GM12873 (cell line): Measurements from ENCODE around the gene SLC7A10.

Source experiments
- TF ChIP-seq, protein P1 (sequence below): IDR thresholded peaks from 2 replicates; pipeline ENCODE4 v1.5.1; 2012; ENCODE audit warnings: low read depth, mild to moderate bottlenecking, moderate library complexity, low read length, control low read depth; ENCODE audit not compliant: insufficient read depth; ENCODE audit errors: missing control alignments

SLC7A10 gene

DNA sequence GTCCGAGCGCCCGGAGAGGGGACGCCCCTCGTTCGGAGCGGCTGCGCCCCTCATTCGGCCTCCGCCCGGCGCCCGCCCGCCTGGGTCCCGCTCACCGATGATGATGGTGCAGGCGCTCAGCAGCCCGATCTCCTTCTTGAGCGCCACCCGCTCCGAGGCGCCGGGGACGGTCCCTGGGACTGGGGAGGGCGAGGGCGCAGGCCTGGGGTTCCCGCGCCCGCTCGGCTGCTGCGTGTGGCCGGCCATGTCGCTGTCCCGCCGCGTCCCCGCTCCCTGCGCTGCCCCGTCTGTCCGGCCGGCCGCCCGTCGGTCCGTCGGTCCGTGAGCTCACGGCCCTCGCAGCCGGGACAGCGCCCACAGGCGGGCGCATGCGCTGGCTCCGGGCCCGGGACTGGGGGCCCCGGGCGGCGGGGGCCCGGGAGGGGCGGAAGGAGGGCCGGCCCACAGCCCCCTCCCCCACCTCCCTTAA, at the start of gene SLC7A10:
SLC7A10 (minus strand) TSS at position 393 of the 469 bp plus-strand sequence; CDS start at position 246, 147 bp downstream.
- TF ChIP-seq, protein P1, sequence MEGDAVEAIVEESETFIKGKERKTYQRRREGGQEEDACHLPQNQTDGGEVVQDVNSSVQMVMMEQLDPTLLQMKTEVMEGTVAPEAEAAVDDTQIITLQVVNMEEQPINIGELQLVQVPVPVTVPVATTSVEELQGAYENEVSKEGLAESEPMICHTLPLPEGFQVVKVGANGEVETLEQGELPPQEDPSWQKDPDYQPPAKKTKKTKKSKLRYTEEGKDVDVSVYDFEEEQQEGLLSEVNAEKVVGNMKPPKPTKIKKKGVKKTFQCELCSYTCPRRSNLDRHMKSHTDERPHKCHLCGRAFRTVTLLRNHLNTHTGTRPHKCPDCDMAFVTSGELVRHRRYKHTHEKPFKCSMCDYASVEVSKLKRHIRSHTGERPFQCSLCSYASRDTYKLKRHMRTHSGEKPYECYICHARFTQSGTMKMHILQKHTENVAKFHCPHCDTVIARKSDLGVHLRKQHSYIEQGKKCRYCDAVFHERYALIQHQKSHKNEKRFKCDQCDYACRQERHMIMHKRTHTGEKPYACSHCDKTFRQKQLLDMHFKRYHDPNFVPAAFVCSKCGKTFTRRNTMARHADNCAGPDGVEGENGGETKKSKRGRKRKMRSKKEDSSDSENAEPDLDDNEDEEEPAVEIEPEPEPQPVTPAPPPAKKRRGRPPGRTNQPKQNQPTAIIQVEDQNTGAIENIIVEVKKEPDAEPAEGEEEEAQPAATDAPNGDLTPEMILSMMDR: no peak

DNA sequence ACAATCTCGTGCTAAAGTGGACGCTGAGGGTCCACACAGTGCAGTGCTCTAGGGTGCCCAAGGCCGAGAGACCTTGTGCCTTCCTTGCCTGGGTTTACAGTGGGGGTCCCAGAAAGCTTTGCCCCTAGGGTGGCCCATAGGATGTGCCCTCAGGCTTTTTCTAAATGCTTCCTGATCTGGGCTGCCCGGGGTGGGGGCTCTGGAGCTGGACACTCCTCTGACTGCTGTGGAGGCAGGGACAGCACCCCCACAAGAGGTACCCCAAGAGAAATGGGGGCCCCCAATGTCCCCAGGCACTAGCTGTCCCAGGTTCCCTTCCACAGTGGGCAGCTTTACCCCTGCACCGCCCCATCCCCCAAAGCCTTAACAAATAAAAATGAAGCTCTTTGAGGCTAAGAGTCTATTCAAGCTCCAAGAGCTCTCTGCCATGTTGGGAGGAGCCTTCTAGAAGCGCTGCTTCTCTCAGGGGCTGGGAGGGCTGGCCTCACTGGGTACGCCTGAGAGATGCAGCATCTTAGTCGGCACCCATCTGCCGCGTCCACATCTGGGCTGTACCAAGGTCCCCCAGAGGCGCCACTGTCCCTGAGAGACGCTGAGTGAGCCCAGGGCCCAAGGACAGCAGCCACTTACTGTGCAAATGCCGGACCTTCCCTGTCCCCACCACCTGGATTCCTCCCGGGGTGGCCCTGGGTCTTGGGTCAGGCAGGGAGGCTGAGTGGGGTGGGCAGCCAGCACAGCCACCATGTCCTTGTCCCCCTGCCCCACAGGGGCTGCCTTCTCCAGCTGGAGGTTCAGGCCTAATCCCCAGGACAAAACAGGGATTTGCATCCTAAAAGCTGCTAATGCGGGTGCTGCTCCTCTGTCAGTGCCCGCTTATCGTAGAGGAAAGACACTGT, 49.3 kb upstream of the SLC7A10 start:
- TF ChIP-seq, protein P1: no peak

DNA sequence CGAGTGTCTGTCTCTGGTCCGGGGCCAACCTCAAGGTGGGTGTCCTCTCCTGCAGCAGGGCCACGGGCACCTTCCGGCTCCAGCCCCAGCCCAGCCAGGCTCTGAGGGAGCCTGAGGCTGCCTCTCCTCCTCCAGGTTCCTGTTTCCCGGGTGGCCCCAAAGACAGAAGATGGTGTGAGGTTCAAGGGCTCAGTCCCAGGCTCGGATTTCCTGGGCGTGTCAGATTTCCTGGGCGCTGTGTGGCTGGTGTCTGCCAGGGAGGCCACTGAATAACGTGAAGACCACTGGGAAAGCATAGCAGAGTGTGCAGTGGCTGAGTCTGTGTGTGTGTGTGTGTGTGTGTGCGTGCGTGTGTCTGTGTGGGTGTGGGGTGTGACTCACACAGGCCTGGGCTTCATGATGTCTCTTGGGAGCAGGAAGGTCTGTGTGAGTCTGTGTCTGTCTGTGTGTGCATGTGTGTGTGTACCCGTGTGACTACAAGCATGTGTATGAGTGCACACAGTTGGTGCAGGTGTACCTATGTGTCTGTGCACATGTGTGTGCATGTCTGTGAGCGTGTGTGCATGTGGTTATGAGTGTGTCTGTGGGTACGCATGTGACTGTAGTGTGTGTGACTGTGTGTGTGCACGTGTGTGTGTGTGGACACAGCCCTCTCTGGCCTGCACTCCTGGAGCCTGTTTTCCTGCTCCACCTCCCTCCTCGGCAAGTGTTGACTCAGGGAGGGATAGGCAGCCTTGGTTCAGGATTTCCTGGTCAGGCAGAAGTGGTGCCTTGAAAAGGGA, 48.4 kb upstream of the SLC7A10 start:
- TF ChIP-seq, protein P1: no peak

DNA sequence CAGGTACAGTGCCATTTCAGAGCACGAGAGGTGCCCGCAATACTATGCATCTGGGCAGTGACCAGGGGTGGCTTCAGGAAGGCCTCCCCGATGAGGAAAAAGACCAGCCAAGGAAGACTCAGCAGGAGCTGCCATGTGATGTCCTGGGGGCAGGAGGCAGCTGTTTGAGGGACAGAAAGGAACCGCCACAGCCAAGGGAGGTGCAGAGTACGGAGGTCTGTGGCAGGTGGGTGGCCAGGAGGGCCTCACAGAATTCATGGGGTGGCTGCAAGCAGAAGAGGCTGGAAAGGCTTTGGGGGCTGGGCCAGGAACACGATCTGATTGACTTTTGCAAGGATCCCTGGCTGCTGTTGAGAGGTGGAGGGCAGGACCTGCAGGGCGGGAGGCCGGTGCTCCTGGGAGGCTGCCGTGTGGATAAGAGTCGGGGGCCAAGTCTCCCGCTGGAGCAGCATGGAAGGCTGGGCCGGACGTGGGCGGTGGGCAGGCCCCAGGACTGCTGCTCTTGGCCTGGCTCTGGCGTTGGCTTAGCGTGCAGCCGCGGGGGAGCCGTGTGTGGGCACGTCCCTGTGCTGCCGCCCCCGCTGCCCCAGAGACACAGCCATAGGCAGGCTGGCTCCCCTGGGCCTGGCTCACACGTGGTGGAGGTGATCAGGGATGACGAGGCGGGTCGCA, 47.6 kb upstream of the SLC7A10 start:
- TF ChIP-seq, protein P1: no peak

DNA sequence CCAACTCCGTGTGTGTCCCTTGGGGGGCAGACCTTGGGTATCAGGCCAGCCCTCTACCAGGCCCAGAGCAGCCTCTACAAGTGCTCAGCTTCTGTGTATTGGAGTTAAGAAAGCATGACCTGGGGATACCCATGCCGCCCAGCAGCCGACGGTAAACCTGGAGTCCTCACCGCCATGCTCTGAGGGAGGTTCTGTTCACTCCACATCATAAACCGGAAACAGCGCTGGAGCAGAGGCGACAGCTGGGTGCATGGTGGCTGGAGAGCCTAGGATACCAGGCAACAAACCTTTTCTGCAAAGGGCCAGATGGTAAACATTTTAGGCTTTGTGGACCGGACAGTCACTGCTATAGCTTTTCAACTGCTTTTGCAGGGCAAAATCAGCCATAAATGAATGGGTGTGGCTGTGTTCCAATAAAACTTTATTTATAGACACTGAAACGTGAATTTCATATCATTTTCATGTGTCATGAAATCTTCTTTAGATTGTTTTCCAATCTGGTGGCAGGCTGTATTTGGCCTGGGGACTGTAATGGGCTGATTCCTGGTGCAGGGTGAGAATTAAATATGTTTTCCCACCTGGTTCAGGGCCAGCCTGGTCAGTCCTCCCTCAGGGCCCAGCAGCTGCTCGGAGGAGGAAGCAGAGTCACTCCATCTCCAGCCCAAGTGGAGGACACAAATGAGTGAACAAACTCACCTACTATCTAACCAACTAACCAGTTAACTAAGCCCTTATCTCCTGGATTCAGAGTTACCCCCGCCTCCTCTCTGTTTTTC, 45.8 kb upstream of the SLC7A10 start:
- TF ChIP-seq, protein P1: no peak

DNA sequence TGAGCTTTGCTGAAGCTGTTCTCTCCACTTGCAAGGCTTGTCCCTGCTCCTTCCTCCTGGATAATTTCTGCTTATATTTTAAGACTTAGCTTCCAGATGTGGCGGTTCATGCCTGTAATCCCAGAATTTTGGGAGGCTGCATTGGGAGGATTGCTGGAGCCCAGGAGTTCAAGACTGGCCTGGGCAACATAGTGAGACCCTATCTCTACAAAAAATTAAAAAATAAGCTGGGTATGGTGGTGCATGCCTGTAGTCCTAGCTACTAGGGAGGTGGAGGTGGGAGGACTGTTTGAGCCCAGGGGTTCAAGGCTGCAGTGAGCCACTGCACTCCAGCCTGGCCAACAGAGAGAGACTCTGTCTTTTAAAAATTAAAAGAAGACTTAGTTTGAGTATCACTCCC, 45.1 kb upstream of the SLC7A10 start:
- TF ChIP-seq, protein P1: no peak
